DMS153 treated with DMSO at 0.1 percent for 48 hours (cell line): ENCODE results near the gene SPTB.
"Not testable (repeated sequence)": the region's sequence is repeated elsewhere in the genome, so short reads cannot be mapped to it uniquely, and the experiment has no call there.

Source experiments
- DNase-seq: peaks from one replicate; lab custom pipeline; 2025; ENCODE audit not compliant: unreplicated experiment; lab: John Stamatoyannopoulos, UW

The SPTB gene

DNA sequence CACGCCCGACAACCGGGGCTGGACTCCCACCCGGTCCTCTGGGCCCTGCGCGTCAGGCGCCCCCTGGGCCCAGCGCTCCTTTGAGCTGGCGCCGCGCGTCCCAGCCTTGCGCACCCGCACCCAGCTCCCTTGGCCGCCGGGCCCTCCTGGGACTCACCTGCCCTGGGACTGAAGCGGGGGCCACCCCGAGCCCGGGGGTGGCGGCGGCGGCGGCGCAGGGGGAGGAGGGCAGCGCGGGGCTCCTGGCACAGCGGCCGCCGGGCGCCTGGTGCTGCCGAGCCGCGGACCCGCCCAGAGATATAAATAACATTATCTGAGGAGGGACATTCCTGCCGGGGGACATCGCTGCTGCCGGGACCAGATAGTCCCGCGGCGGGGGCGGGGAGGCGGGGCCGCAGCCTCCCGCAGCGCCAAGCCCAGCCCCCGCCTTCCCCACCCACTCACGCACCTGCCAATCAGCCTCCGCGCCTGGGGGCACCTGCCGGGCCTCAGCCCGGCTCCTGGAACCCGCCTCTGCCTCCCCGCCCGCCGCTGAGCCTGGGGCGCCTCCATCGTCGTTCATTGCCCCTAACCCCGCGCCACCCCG, at the start of gene SPTB:
SPTB (minus strand) TSS at position 273 of the 586 bp plus-strand sequence. CDS start 56,813 bp downstream, outside the sequence.
- peak; percentile 21 for DNase-seq

DNA sequence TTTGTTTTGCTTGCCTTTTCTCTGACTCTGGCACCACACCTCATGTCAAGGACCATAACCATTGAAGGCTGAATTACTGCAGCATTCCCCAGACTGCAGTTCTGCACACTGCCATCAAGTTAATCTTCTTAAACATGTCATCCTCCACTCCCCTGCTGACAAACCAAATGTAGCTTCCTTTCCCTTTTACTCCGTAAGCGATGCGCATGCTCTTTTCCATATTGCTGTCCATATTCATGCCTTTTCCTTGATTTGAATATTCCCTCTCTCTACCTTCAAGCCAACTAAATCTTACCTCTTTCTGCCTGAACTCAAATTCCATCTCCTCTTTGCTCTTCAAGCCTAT, 49.3 kb upstream of the SPTB start:
- DNase-seq = no peak

DNA sequence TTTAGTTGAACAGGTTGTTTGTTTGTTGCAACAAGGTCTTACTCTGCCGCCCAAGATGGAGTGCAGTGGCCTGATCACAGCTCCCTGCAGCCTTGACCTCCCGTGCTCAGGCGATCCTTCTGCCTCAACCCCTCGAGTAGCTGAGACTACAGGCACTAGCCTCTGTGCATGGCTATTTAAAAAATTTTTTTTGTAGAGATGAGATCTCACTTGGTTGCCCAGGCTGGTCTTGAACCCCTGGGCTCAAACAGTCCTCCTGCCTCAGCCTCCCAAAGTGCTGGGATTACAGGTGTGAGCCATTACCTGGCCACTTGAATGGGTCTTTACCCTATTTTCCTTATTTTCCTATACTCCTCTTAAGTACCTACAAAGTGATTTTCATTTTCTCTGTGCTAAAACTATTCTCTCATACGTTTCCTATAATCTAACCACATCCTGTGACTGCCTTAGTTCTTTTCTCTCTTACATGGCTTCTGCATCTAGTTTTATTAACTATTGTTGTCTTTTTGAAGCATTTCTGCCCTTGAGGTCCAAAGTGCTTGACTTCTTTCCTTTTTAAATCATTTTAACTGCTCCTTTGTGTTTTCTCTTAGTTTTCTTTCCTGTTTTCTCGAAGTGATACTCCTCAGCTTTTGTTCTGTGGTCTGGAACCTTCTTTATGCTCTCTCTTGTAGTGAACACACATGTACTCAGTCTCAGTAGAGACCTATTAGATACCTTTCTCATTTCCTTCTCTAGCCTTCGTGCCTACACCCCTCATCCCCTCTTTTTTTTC, 48.7 kb upstream of the SPTB start:
- no peak for DNase-seq

DNA sequence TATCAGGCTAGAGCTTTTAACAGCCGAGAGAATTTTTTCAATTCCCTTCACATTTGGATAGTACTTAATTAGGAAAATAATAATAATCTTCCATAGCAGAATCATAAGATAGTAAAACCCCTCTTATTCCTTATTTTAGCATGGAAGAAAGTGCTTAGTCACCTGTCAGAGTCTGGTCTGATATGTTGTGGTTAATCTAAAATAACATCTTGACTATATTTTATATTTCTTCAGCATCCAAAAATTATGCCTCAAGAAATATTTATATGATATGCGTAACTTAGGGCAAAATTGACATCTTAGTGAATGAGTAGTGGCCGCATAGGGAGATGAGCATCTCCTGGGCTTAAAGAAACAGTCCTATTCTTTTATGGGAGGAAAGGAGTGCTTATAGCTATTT, 47.3 kb upstream of the SPTB start:
- DNase-seq = no peak

DNA sequence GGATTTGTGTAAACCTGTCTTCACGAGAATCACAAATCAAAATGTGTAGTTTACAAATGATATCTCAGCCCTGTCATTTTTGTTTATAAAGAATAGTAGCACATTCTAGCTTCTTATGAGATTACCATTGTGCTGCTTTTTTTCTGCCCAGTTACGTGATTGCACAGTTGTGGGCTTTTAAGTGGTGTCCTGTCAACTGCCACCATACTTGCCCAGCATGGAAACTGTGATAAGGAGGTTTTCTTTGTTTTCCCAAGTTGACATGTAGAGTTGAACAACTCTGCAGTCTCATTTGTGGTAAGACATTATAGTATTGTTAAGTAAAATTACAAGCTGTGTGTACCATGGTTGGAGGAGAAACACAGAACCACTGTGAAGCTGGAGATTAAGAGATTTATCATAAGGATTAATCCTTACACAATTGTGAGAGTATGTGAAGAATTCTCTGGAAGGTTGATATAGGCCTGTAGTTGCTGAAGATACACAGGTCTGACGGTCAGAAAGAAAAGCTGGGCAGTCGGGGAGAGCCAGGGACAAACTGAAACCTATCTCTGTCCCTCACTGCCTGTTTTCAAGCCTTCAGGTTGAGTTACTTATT, 46.8 kb upstream of the SPTB start:
- DNase-seq = no peak

DNA sequence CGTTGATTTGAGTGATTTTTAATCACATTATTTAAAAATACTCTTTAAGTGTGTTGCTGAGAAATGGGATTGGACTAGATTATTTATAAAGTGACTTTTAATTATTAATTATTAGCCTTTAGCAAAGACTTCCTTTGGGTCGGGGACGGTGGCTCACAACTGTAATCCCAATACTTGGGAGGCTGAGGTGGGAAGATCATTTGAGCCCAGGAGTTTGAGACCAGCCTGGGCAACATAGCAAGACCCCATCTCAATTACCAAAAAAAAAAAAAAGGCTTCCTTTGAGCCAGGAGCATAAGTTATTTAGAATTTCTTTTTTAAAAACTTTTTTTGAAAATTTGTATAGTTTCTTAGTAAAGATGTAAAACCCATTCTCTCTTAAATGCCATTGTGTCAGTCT, 43.3 kb upstream of the SPTB start:
- no peak for DNase-seq

DNA sequence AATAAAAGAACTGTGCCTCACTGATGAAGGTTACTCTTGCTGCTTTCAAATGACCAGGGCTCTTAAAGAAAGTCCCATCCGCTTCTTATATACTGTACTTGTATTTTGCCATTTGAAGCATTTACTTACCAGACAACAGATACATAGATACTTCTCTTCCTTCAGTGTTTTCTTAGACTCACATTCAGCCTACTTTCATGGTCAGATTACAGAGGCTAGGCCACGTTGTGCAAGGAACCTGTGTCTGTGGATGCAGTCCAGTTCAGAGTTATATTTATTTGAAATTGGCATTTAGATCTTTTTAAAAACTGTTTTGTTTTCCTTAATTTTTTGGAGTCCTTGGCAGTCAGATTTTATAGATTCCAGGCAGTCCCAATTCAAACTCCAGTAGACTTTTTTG, 40.8 kb upstream of the SPTB start:
- DNase-seq = no peak

DNA sequence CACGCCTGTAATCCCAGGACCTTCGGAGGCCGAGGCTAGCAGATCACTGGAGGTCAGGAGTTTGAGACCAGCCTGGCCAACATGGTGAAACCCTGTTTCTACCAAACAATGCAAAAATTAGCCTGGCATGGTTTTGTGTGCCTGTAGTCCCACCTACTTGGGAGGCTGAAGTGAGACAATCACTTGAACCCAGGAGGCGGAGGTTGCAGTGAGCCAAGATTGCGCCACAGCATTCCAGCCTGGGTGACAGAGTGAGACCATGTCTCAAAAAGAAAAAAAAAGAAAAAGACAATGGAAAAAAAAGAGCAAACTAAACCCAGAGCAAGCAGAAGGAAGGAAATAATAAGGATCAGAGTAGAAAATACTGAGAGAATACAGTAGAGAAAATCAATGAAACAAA, 39.9 kb upstream of the SPTB start:
- DNase-seq = no peak

DNA sequence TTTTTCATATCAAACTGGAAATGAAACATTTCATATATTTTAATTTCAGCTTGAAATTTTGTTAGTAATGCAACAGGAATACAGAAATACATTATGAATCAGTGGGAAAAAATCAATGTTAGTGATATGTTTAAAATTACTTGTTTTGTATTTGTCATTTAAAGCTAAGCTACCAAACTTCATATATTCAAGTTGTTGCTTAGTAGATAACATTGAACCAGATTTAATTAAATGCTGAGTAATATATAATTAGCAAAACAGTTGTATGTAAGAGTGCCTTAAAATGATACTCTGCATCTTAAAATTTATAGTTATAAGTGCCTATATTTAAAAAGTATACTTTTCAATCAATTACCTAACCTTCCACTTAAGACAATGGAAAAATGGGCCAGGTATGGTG, 39.5 kb upstream of the SPTB start:
- no peak for DNase-seq

DNA sequence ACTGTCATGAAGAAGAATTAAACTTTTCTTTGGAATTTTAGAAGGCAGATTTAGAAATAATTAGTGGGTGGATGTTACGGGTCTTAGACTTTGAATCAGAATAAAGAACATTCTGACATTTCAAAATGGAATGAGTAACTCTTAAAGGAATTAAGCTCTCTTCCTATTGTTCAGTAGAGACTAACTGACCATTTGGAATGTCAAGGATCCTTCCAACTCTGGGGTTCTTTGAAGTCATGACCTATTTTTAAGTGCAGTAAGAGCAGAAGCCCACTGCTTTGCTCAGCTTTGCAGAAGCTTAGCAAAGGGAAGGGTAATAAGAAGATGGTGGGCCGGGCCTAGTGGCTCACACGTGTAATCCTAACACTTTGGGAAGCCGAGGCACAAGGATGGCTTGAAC, 38.5 kb upstream of the SPTB start:
- DNase-seq = no peak

DNA sequence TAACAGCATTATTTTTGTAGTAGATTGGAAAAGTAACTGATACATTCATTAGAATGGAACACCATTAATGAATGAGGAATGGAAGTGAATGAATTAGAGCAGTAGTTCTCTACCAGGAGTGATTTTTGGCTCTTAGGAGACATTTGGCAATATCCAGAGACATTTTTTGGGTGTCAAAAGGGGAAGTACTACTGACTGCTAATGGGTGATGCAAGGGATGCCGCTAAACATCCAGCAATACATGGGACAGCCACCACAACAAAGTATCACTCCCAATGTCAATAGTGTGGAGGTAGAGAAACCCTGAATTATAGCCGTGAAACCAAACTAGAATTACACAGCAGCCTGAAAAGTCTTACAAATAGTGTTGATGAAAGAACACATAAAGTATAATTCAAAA, 36.1 kb upstream of the SPTB start:
- DNase-seq = no peak

DNA sequence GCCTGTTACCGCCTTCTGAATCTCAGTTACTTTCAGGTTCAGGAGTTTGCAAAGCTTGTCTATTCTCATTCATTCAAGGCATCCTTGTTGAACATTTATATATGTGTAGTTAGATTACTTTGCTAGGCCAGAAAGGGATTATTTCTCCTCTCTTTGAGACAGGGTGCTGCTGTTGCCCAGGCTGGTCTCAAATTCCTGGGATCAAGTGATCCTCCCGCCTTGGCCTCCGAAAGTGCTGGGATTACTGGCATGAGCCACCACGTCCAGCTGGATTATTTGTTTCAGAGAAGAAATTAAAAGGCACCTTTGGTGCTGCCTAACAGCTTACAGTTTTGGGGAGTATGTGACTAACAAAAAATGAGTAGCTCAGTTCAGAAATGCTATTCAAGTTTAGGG, 35.3 kb upstream of the SPTB start:
- no peak for DNase-seq

DNA sequence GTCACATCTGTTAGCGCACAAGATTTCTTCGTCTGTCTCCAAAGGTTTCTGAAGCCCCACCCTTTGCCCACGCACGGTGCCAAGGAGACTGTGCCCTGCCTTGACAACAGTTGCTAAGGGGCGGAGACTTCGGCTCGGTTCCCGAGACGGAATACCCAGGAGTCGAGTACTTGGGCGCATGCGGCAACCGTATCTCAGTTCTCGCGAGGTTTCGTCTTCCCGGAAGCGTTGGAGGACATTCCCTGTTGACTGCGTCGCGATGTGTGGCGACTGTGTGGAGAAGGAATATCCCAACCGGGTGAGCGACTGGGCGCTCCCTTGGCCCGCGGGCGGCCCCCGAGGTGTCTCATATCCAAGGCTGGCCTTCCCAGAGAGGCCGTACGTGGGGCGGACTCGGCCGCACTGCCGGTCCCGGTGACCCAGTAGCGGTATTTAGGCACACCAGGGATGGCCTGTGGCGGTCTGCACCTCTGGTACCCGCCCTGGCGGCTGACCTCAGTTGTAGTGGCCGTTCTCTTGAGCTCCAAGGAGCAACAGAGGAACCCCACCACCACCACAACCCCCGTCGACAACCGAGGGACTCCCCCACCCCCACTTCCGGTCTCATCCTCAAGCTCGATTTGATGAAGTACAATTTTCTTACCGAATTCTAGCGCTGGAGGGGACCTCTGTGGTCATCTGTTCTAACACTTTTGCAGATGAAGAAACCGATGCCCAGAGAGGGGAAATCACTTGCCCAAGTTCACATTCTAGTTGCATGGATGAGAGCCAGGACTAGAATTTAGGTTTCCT, 34.7 kb upstream of the SPTB start, which contains the start of gene CHURC1:
CHURC1 (plus strand) TSS at position 219 of the 792 bp plus-strand sequence; CDS start at position 260, 41 bp downstream.
- DNase-seq = peak; percentile 95

DNA sequence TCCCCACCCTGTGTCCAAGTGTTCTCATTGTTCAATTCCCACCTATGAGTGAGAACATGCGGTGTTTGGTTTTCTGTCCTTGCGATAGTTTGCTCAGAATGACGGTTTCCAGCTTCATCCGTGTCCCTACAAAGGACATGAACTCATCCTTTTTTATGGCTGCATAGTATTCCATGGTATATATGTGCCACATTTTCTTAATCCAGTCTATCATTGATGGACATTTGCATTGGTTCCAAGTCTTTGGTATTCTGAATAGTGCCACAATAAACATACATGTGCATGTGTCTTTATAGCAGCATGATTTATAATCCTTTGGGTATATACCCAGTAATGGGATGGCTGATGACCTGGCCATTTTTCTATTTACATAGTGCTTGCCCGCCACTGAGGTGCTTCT, 33.8 kb upstream of the SPTB start:
- not testable (repeated sequence) for DNase-seq

DNA sequence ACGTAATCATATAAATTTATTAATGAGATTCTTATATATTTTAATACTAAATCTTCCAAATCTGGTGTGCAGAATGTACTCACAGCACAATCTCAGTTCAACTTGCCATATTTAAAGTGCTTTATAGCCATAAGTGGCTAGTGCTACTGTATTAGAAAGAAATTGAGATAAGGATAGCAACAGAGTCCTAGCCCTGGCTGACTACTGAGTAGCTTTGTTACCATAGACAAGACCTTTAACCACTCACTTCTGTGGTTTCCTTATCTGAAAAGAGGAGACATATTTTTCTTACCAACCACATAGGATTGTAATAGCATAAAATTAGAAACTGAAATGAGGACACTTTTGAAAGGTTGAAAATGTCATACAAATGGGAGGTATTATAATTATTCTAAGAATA, 32.6 kb upstream of the SPTB start:
- DNase-seq = no peak

DNA sequence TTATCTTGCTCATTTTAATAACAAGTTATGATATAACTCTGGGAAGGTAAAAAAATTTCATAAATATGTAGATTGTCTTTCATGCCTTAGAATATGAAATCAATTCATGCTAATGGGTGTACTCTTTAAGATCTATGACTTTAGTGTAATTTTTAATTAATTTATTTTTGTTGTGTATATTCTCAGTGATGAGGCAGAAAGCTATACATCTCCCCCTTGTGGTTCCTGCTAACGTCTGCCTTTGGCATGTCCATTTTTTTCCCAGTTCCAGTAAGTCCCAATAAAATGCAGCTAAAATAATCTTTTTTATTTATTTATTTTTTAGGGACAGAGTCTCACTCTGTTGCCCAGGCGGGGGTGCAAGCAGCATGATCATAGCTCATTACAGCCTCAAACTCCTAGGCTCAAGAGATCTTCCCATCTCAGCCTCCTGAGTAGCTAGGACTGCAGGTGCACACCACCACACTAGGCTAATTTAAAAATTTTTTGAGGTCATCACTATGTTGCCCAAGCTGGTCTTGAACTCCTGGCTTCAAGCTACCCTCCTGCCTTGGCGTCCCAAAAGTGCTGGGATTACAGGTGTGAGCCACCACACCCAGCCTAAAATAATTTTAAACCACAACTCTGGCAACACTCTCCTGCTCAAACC, 31.3 kb upstream of the SPTB start:
- no peak for DNase-seq

DNA sequence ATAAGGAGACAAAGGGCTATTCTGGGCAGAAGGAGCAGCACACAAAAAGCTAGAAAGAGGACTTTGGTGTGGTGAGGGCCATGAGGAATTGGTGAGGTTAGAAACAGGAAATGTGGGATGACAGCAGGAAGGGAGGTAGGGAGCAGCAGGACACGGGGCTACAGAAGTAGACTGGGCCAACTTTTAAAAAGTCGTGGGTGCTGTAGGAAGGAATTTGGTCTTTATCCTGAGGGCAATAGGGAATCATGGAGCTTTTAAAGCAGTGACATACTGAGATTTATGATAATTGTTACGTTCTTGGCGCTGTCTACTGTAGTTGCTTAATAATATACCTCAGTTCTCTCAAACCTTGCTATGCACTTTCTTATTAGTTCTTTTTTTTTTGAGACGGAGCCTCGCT, 26.3 kb upstream of the SPTB start:
- DNase-seq = no peak

DNA sequence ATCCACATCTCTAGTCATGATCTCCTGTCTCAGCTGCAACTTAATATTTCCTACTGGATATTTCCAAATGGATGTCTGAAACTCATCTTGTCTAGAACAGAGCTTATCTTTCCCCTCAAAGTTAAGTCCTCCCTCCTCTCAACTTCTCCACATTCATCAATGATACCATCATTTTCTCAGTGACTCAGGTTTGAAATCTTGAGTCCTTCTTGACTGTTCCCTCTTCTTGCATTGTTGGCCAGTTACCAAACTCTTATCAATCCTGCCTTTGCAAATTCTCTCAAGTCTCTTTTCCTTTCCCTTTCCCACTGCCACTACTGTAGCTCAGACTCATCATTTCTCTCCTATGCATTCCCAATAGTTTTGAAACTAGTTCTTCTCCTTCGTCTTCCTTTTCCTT, 20.3 kb upstream of the SPTB start:
- DNase-seq = no peak

DNA sequence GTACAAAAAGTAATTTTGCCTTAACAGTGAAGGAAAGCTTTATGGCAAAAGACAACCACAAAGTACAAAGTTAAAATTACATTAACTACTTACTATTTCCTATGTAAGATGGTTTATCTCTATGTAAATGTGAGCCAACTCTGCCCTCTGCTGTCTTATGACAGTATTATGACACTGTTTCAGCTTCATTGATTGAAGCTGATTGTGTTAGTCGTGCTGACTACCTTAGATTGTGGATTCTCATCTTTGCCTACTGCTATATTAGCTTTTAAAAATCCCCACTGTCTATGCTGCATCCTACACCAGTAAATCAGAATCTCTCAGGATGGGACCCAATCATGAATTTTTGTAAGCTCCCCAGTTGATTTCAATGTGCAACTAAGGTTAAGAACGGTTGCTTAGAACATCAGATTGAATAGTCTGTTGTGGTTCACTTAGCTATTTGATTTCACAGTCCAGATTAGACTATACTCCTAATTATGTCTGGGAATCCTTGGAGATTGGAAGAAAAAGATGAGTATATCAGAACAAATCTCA, 12.2 kb upstream of the SPTB start:
- peak; percentile 38 for DNase-seq

DNA sequence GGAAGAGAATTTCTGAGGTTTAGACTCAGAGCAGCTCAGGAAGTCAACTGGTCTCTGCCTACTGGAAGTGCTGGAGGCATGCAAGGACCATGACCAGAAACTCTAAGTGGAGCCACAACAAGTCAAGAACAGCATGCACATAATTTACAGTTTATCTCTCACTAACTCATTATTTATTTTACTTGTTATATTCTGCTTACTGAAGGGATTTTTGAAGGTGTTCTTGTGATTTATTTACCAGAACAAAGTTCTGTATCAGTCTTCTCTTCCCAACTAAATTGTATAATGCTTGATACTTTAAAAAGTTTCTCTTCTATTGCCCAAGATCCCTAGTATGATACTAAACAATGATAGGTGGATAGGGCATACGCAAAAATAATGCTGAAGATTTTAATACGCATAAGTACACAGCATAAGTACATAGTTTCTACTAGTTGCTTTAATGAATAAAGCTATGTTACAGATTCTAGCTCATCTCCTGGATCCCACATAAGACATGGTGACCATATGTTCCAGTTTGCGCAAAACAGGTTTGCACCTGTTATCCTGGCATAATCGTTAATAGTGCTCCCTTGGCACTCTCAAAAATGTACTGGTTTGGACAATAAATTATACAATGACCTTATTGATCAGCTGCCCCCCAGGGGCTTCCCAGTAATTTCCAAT, 11.6 kb upstream of the SPTB start:
- no peak for DNase-seq
